GM18517 (cell line): ENCODE measurements around the gene PPM1G.

ENCODE experiments used
- ATAC-seq: cut with Tn5 transposase; IDR thresholded peaks from one replicate; pipeline ENCODE4 v1.9.1; 2021; ENCODE audit warnings: mild to moderate bottlenecking, moderate library complexity; ENCODE audit not compliant: unreplicated experiment

The PPM1G gene

DNA sequence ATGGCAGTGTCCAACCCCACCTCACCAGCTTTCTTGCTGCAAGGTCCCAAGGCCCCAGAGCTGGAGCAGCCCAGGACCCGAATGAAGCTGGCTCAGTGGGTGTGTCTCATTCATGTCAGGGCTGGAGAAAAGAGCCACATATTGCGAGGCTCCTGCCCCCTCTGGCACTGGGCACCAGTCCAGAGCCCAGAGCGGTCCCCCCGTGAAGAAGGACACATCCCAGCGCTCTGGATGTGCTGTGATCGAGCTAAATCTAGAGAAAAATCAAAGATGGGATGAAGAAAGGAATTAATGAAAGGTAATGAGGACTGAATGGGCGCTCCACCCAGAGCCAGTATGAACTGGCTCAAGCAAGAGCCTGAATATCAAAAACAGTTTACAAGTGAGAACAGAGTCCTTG is 73.2 kb downstream of the PPM1G start:
- ATAC-seq: no peak

GRCh38 chr2:27335311-27335710 is 74.1 kb downstream of the PPM1G start:
- no peak for ATAC-seq
